A549 (cell line): ENCODE results near the gene SPECC1. TPM values are rescaled to one million over a fixed set of nuclear protein-coding genes. Genes with fewer than 3 reads are reported as not detected.

Source experiments
- ATAC-seq, 2 experiments: fragments of 200-7000 bp in 1 of 2; fragments of >200 bp in 1 of 2; cut with Nextera tagmentation in 1 of 2; cut with Tn5 transposase in 1 of 2; 3 replicates each; pipeline versions ENCODE4 v1.8.0 to v1.9.1; 2018 to 2020; ENCODE audit warnings: mild to moderate bottlenecking in 1 of 2, moderate library complexity in 1 of 2
- CTCF ChIA-PET: fragments of 300-600 bp; sonication (Branson Sonifier 250); formaldehyde crosslinking; extraction: SDS; loops from one replicate; lab custom pipeline; 2021; ENCODE audit warnings: antibody characterized with exemption, inconsistent platforms; lab: Yijun Ruan, JAX
- POLR2A ChIA-PET: fragments of 350-600 bp; formaldehyde crosslinking; extraction: SDS; loops from one replicate; lab custom pipeline; 2021; ENCODE audit warnings: antibody characterized with exemption, inconsistent platforms; lab: Yijun Ruan, JAX
- DNase-seq, 2 experiments: peaks; one replicate each; pipeline versions ENCODE4 v3.0.0 to v3.0.0-alpha.2; 2011 to 2016; ENCODE audit warnings: low read depth in 1 of 2, low spot score in 1 of 2
- FAIRE-seq: peaks from 2 replicates; lab custom pipeline; 2011; peaks lifted over from hg19 to GRCh38; lab: Jason Lieb, UNC
- H3K27ac ChIP-seq, 2 experiments: fragments of >200 bp; sonication (Bioruptor Twin); formaldehyde crosslinking; 3 replicates each; pipeline ENCODE4 v1.5.1; 2016 to 2017
- H3K4me1 ChIP-seq: fragments of >200 bp; sonication (Bioruptor Twin); formaldehyde crosslinking; 3 replicates; pipeline ENCODE4 v1.6.1; 2016
- H3K4me2 ChIP-seq: fragments of >200 bp; sonication (Bioruptor Twin); formaldehyde crosslinking; 3 replicates; pipeline ENCODE4 v1.6.1; 2016
- H3K4me3 ChIP-seq: fragments of >200 bp; sonication (Bioruptor Twin); formaldehyde crosslinking; 3 replicates; pipeline ENCODE4 v1.5.1; 2016
- H3K9me3 ChIP-seq: fragments of >200 bp; sonication (Bioruptor Twin); formaldehyde crosslinking; 3 replicates; pipeline ENCODE4 v1.6.1; 2016
- CBX8 ChIP-seq: fragments of 200-600 bp; sonication (generic); IDR thresholded peaks from 2 replicates; pipeline ENCODE4 v1.6.1; 2016
- CHD4 ChIP-seq: fragments of 200-600 bp; sonication (generic); IDR thresholded peaks from 2 replicates; pipeline ENCODE4 v1.6.1; 2016; ENCODE audit warnings: antibody characterized with exemption, mild to moderate bottlenecking, borderline replicate concordance
- E2F6 ChIP-seq: IDR thresholded peaks from 2 replicates; pipeline ENCODE4 v1.6.1; 2012; ENCODE audit warnings: low read depth, borderline replicate concordance
- EHF ChIP-seq: fragments of 250-450 bp; sonication (Bioruptor Pico); IDR thresholded peaks from 2 replicates; pipeline ENCODE4 v1.5.0; 2020; ENCODE audit warnings: mild to moderate bottlenecking
- EP300 ChIP-seq, 2 experiments: fragments of >200 bp; sonication (Bioruptor Twin); formaldehyde crosslinking; IDR thresholded peaks; 2 replicates in 1 of 2; 3 replicates in 1 of 2; pipeline ENCODE4 v1.6.1; 2016 to 2017
- ESRRA ChIP-seq: fragments of 150-350 bp; IDR thresholded peaks from 2 replicates; pipeline ENCODE4 v1.6.1; 2014; ENCODE audit warnings: mild to moderate bottlenecking, low read length, borderline replicate concordance
- FOSB ChIP-seq: fragments of 250-450 bp; sonication (Bioruptor Pico); IDR thresholded peaks from 2 replicates; pipeline ENCODE4 v1.5.0; 2020; ENCODE audit warnings: mild to moderate bottlenecking, moderate library complexity
- GATA3 ChIP-seq: IDR thresholded peaks from 2 replicates; pipeline ENCODE4 v1.6.1; 2012; ENCODE audit warnings: borderline replicate concordance
- HEYL ChIP-seq: fragments of 250-450 bp; sonication (Bioruptor Pico); IDR thresholded peaks from 2 replicates; pipeline ENCODE4 v1.8.0; 2021; ENCODE audit warnings: mild to moderate bottlenecking, moderate library complexity
- JUN ChIP-seq, 2 experiments: fragments of >200 bp; sonication (Bioruptor Twin); formaldehyde crosslinking; IDR thresholded peaks; 2 replicates in 1 of 2; 3 replicates in 1 of 2; pipeline ENCODE4 v1.6.1; 2016 to 2017
- JUNB ChIP-seq: fragments of >200 bp; sonication (Bioruptor Twin); formaldehyde crosslinking; IDR thresholded peaks from 2 replicates; pipeline ENCODE4 v1.6.1; 2016
- KDM1A ChIP-seq: fragments of 200-600 bp; sonication (generic); IDR thresholded peaks from 2 replicates; pipeline ENCODE4 v1.6.1; 2016; ENCODE audit warnings: low read depth, mild to moderate bottlenecking
- MAFK ChIP-seq: fragments of 450-650 bp; IDR thresholded peaks from 2 replicates; pipeline ENCODE4 v1.6.1; 2014; ENCODE audit not compliant: partially characterized antibody
- MAX ChIP-seq: IDR thresholded peaks from 2 replicates; pipeline ENCODE4 v1.6.1; 2012
- MAZ ChIP-seq: fragments of 150-350 bp; IDR thresholded peaks from 2 replicates; pipeline ENCODE4 v1.6.1; 2014; ENCODE audit warnings: antibody characterized with exemption, low read depth, low read length, borderline replicate concordance
- NFE2L2 ChIP-seq: fragments of 150-350 bp; conservative IDR thresholded peaks from 2 replicates; pipeline ENCODE4 v1.6.1; 2014; ENCODE audit warnings: low read length
- NPAS2 ChIP-seq: fragments of 250-450 bp; sonication (Bioruptor Pico); IDR thresholded peaks from 2 replicates; pipeline ENCODE4 v1.8.0; 2022; ENCODE audit warnings: mild to moderate bottlenecking, moderate library complexity, borderline replicate concordance
- NR3C1 ChIP-seq: fragments of >200 bp; sonication (Bioruptor Twin); formaldehyde crosslinking; IDR thresholded peaks from 3 replicates; pipeline ENCODE4 v1.6.1; 2017
- PHF8 ChIP-seq: fragments of 200-600 bp; sonication (generic); IDR thresholded peaks from 2 replicates; pipeline ENCODE4 v1.6.1; 2016; ENCODE audit warnings: low read depth, mild to moderate bottlenecking, antibody characterized with exemption, moderate library complexity, borderline replicate concordance
- POLR2A ChIP-seq: IDR thresholded peaks from 2 replicates; pipeline ENCODE4 v1.6.1; 2012; ENCODE audit warnings: mild to moderate bottlenecking, low read length
- POLR2AphosphoS2 ChIP-seq: conservative IDR thresholded peaks from 2 replicates; pipeline ENCODE4 v1.6.1; 2012; ENCODE audit warnings: low read length, improper control_type of control experiment, inconsistent platforms
- RCOR1 ChIP-seq: fragments of 150-350 bp; IDR thresholded peaks from 2 replicates; pipeline ENCODE4 v1.6.1; 2014; ENCODE audit warnings: antibody characterized with exemption, low read length, low read depth
- RFX5 ChIP-seq: fragments of 450-650 bp; IDR thresholded peaks from 2 replicates; pipeline ENCODE4 v1.7.1; 2014; ENCODE audit warnings: antibody characterized with exemption, mild to moderate bottlenecking, moderate library complexity
- RNF2 ChIP-seq: fragments of 200-600 bp; sonication (generic); IDR thresholded peaks from 2 replicates; pipeline ENCODE4 v1.6.1; 2016; ENCODE audit warnings: low read depth, mild to moderate bottlenecking, antibody characterized with exemption, moderate library complexity, borderline replicate concordance
- SREBF2 ChIP-seq: fragments of 450-650 bp; IDR thresholded peaks from 2 replicates; pipeline ENCODE4 v1.6.1; 2014; ENCODE audit warnings: mild to moderate bottlenecking, moderate library complexity
- ZC3H11A ChIP-seq: fragments of 450-650 bp; IDR thresholded peaks from 2 replicates; pipeline ENCODE4 v1.6.1; 2014; ENCODE audit warnings: antibody characterized with exemption, mild to moderate bottlenecking
- ZFP36 ChIP-seq: fragments of 450-650 bp; IDR thresholded peaks from 2 replicates; pipeline ENCODE4 v1.6.1; 2014; ENCODE audit warnings: borderline replicate concordance; ENCODE audit not compliant: partially characterized antibody
- ZNF302 ChIP-seq: fragments of 250-450 bp; sonication (Bioruptor Pico); IDR thresholded peaks from 2 replicates; pipeline ENCODE4 v1.9.0; 2021; ENCODE audit warnings: inconsistent platforms, mild to moderate bottlenecking, moderate library complexity
- ZSCAN20 ChIP-seq: fragments of 250-450 bp; sonication (Bioruptor Pico); IDR thresholded peaks from 2 replicates; pipeline ENCODE4 v1.8.0; 2022; ENCODE audit warnings: mild to moderate bottlenecking, moderate library complexity
- WGBS: methylation state at CpG from one replicate; pipeline ENCODE4 v1.1.6; 2017; ENCODE audit errors: missing lambda C conversion rate; 5-methylcytosine and 5-hydroxymethylcytosine counted together
- polyA plus RNA-seq, 4 experiments: library from polyadenylated mRNA; depleted of rRNA in 3 of 4; stranded (reverse); fragments of >200 nt; fragmentation: RNase III in 1 of 4; extraction: RNeasy Plus Mini Kit Qiagen cat#74134 plus additional on column Dnase treatment in 1 of 4; gene quantifications; 2 replicates in 3 of 4; 3 replicates in 1 of 4; pipeline ENCODE4 v1.2.3, GENCODE V29; 2011 to 2017
- TF ChIP-seq, protein P1 (sequence below): fragments of 450-650 bp; IDR thresholded peaks from 2 replicates; pipeline ENCODE4 v1.6.1; 2014; ENCODE audit warnings: antibody characterized with exemption
- TF ChIP-seq, protein P2 (sequence below): fragments of 250-450 bp; sonication (Bioruptor Pico); IDR thresholded peaks from 2 replicates; pipeline ENCODE4 v1.5.0; 2020; ENCODE audit warnings: low read depth, mild to moderate bottlenecking, moderate library complexity
- TF ChIP-seq, protein P3 (sequence below): fragments of 250-450 bp; sonication (Bioruptor Pico); IDR thresholded peaks from 2 replicates; pipeline ENCODE4 v1.5.0; 2021; ENCODE audit warnings: mild to moderate bottlenecking, moderate library complexity, borderline replicate concordance
- TF ChIP-seq, protein P4 (sequence below): fragments of 200-600 bp; sonication (generic); IDR thresholded peaks from 2 replicates; pipeline ENCODE4 v1.6.1; 2016; ENCODE audit warnings: antibody characterized with exemption, mild to moderate bottlenecking, moderate library complexity

Gene SPECC1
- polyA plus RNA-seq, 2 of the 4 experiments (the other 2 are of a cell fraction) = 45.1 to 66.2 TPM

- 1% methylated on average over 55 of the region's 75 CpGs for WGBS
- Histone ChIP-seq H3K4me2 (peak within 1 kb of the TSS; percentile 92), H3K4me3 (peak within 1 kb of the TSS; percentile 76), H3K9me3 (no peaks in the 10 kb centered on the region), H3K27ac (peak within 1 kb of the TSS; percentile 85 to 93), H3K4me1 (peaks cover 18% of the 10 kb centered on the region)
- DNase-seq = peak; percentile 89 to 90
- ChIA-PET CTCF (interaction anchor here (0.5 to 2.1 kb wide), 8 partner anchors 15 to 142 kb away, joined by 3 to 11 read pairs (median 4); partner anchors contain the start of gene SPECC1), POLR2A (interaction anchor here (0.6 to 1.9 kb wide), 9 partner anchors 9 to 74 kb away, joined by 3 to 12 read pairs (median 4); partner anchors contain the start of gene SPECC1)
- no peak for FAIRE-seq
- ATAC-seq = peak; percentile 94 to 96
- no peak for TF ChIP-seq ZSCAN20 (CRISPR knock-in tag)
- no peak for TF ChIP-seq FOSB (CRISPR knock-in tag)
- TF ChIP-seq NR3C1 = no peak
- TF ChIP-seq E2F6 = peak; percentile 99
- TF ChIP-seq, protein P1, sequence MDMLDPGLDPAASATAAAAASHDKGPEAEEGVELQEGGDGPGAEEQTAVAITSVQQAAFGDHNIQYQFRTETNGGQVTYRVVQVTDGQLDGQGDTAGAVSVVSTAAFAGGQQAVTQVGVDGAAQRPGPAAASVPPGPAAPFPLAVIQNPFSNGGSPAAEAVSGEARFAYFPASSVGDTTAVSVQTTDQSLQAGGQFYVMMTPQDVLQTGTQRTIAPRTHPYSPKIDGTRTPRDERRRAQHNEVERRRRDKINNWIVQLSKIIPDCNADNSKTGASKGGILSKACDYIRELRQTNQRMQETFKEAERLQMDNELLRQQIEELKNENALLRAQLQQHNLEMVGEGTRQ = peak; percentile 96
- TF ChIP-seq POLR2AphosphoS2 = no peak
- no peak for TF ChIP-seq KDM1A
- peak; percentile 56; the same call in 1 of the 2 replicates for TF ChIP-seq NPAS2
- no peak for TF ChIP-seq MAFK
- TF ChIP-seq ZNF302 (CRISPR knock-in tag) = no peak
- peak; percentile 99 for TF ChIP-seq MAX
- no peak for TF ChIP-seq SREBF2
- TF ChIP-seq, protein P2, sequence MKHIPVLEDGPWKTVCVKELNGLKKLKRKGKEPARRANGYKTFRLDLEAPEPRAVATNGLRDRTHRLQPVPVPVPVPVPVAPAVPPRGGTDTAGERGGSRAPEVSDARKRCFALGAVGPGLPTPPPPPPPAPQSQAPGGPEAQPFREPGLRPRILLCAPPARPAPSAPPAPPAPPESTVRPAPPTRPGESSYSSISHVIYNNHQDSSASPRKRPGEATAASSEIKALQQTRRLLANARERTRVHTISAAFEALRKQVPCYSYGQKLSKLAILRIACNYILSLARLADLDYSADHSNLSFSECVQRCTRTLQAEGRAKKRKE (CRISPR knock-in tag) = peak; percentile 52; the same call in 1 of the 2 replicates
- TF ChIP-seq CHD4 = no peak
- TF ChIP-seq ZFP36 = no peak
- TF ChIP-seq GATA3 = no peak
- TF ChIP-seq RFX5 = no peak
- TF ChIP-seq CBX8 = no peak
- TF ChIP-seq EP300 (IDR thresholded peaks at IDR 0.05) = no peak
- no peak for TF ChIP-seq JUNB
- no peak for TF ChIP-seq MAZ
- TF ChIP-seq, protein P3, sequence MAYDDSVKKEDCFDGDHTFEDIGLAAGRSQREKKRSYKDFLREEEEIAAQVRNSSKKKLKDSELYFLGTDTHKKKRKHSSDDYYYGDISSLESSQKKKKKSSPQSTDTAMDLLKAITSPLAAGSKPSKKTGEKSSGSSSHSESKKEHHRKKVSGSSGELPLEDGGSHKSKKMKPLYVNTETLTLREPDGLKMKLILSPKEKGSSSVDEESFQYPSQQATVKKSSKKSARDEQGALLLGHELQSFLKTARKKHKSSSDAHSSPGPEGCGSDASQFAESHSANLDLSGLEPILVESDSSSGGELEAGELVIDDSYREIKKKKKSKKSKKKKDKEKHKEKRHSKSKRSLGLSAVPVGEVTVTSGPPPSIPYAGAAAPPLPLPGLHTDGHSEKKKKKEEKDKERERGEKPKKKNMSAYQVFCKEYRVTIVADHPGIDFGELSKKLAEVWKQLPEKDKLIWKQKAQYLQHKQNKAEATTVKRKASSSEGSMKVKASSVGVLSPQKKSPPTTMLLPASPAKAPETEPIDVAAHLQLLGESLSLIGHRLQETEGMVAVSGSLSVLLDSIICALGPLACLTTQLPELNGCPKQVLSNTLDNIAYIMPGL = 0 out of 2 replicates have a peak, but pooled peaks have one; percentile 14
- no peak for TF ChIP-seq NFE2L2
- no peak for TF ChIP-seq HEYL (CRISPR knock-in tag)
- TF ChIP-seq EHF (CRISPR knock-in tag) = no peak
- peak; percentile 58 for TF ChIP-seq POLR2A
- no peak for TF ChIP-seq RNF2
- TF ChIP-seq RCOR1 = no peak
- no peak for TF ChIP-seq ESRRA
- no peak for TF ChIP-seq ZC3H11A
- peak; percentile 91 for TF ChIP-seq PHF8
- TF ChIP-seq JUN (IDR thresholded peaks at IDR 0.05) = peak; percentile 58 to 98; a peak in 4 of 5 replicates
- TF ChIP-seq, protein P4, sequence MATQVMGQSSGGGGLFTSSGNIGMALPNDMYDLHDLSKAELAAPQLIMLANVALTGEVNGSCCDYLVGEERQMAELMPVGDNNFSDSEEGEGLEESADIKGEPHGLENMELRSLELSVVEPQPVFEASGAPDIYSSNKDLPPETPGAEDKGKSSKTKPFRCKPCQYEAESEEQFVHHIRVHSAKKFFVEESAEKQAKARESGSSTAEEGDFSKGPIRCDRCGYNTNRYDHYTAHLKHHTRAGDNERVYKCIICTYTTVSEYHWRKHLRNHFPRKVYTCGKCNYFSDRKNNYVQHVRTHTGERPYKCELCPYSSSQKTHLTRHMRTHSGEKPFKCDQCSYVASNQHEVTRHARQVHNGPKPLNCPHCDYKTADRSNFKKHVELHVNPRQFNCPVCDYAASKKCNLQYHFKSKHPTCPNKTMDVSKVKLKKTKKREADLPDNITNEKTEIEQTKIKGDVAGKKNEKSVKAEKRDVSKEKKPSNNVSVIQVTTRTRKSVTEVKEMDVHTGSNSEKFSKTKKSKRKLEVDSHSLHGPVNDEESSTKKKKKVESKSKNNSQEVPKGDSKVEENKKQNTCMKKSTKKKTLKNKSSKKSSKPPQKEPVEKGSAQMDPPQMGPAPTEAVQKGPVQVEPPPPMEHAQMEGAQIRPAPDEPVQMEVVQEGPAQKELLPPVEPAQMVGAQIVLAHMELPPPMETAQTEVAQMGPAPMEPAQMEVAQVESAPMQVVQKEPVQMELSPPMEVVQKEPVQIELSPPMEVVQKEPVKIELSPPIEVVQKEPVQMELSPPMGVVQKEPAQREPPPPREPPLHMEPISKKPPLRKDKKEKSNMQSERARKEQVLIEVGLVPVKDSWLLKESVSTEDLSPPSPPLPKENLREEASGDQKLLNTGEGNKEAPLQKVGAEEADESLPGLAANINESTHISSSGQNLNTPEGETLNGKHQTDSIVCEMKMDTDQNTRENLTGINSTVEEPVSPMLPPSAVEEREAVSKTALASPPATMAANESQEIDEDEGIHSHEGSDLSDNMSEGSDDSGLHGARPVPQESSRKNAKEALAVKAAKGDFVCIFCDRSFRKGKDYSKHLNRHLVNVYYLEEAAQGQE = no peak
Observed at GRCh38 chr17:19977293-19978208, 31.6 kb upstream of the SPECC1 start, which contains the start of gene AKAP10. TSS of gene AKAP10 (minus strand) at chr17:19977828. CDS start at chr17:19977679, 149 bp downstream.
